Measurements from ENCODE around the gene PTGER1.

DNA sequence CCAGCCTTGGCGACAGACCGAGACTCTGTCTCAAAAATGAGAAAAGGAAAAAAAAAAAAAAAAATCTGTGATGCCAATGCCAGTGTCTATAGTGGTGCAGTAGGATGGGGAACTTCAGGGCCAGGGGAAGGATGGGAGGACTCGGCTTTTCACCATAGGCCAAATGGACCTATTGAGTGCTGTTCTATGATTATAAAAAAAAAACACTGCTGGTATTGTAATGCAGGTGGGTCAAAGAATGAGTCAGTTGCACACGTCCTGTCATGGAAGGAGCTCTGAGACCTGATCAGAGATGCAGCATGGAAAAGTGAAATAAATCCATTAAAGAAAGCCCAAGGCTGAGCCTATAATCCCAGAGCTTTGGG, 36.1 kb upstream of the PTGER1 start:
- TF ChIP-seq, protein P1, sequence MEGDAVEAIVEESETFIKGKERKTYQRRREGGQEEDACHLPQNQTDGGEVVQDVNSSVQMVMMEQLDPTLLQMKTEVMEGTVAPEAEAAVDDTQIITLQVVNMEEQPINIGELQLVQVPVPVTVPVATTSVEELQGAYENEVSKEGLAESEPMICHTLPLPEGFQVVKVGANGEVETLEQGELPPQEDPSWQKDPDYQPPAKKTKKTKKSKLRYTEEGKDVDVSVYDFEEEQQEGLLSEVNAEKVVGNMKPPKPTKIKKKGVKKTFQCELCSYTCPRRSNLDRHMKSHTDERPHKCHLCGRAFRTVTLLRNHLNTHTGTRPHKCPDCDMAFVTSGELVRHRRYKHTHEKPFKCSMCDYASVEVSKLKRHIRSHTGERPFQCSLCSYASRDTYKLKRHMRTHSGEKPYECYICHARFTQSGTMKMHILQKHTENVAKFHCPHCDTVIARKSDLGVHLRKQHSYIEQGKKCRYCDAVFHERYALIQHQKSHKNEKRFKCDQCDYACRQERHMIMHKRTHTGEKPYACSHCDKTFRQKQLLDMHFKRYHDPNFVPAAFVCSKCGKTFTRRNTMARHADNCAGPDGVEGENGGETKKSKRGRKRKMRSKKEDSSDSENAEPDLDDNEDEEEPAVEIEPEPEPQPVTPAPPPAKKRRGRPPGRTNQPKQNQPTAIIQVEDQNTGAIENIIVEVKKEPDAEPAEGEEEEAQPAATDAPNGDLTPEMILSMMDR (conservative IDR thresholded peaks at IDR 0.05; ENCODE audit: low read depth, low read length): no peak
- TF ChIP-seq EZH2phosphoT487 (IDR thresholded peaks at IDR 0.05; ENCODE audit: borderline replicate concordance, low read length): no peak
